Fibroblast of lung (primary cell): ENCODE data around the gene THAP9.

Experiments used
- EZH2 ChIP-seq: IDR thresholded peaks from 2 replicates; pipeline ENCODE4 v1.5.1; 2012; ENCODE audit warnings: low read length, control low read depth, mild to moderate bottlenecking; ENCODE audit errors: missing control alignments
- TF ChIP-seq, protein P1 (sequence below), 2 donors: IDR thresholded peaks in 1 of 2; conservative IDR thresholded peaks in 1 of 2; 1 replicate in 1 of 2; 2 replicates in 1 of 2; pipeline ENCODE4 v1.5.1; 2011 to 2012; ENCODE audit warnings: low read length in 2 of 2, control low read depth in 1 of 2, inconsistent platforms in 1 of 2, low read depth in 1 of 2, mild to moderate bottlenecking in 1 of 2

DNA sequence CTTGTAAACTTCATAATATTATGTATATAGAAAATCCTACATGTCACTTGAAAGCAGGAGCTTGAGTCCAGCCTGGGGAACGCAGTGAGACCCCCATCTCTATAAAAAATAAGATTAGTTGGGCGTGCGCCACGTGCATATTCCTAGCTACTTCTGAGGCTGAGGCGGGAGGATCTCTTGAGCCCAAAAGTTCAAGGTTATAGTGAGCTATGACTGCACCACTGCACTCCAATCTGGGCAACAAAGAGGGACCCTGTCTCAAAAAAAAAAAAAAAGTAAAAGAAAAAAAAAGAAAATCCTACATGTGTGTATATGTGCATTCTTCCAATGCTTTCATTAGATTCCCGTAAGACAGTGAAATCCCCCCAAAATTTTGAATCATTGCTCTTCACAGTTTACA, 11.2 kb upstream of the THAP9 start:
- TF ChIP-seq EZH2, result no peak
- TF ChIP-seq, protein P1, sequence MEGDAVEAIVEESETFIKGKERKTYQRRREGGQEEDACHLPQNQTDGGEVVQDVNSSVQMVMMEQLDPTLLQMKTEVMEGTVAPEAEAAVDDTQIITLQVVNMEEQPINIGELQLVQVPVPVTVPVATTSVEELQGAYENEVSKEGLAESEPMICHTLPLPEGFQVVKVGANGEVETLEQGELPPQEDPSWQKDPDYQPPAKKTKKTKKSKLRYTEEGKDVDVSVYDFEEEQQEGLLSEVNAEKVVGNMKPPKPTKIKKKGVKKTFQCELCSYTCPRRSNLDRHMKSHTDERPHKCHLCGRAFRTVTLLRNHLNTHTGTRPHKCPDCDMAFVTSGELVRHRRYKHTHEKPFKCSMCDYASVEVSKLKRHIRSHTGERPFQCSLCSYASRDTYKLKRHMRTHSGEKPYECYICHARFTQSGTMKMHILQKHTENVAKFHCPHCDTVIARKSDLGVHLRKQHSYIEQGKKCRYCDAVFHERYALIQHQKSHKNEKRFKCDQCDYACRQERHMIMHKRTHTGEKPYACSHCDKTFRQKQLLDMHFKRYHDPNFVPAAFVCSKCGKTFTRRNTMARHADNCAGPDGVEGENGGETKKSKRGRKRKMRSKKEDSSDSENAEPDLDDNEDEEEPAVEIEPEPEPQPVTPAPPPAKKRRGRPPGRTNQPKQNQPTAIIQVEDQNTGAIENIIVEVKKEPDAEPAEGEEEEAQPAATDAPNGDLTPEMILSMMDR (conservative IDR thresholded peaks at IDR 0.05 in 1 of 2, IDR thresholded peaks at IDR 0.05 in 1 of 2; ENCODE audit: low read depth in 1 of 2, low read length in 2 of 2), result no peak
